ENCODE measurements around the gene FSCN2.

Gene FSCN2

DNA sequence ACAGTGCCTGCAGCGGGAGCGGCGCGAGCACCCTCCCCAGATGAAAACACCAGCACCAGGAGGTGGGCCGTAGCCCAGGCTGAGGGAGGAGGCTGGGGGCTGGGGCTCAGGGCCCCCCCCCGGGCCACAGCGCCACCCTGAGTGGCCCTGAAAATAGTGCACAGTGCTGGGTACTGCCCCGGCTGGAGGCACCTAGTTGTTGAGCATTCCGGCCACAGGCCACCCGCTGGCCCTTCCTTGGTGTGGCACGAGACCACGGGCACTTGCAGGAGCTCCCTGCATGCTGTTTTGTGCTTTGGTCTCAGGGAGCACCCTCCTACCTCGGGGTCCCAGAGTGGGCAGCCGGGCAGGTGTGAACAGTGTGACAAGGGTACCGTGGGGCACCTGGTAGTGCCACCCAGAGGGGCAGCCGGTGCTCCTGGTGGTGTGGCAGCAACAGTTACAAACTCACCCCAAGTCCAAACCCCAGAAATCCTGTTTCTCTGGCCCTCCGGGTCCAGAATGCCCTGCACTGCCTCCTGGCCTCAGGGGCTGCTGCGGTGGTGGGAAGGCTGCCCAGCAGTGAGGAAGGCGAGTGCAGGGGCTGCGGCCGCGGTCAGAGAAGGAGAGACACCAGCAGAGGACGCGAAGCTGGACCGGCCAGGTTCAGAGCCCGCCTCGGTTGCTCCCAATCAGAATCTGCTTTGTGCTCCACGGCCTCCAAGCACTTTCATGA, 11.9 kb downstream of the FSCN2 start:
- no peak for TF ChIP-seq CTCF (IDR thresholded peaks at IDR 0.05; ENCODE audit: low read depth, low read length, missing control alignments)

GRCh38 chr17:81540676-81541027, 12.5 kb downstream of the FSCN2 start:
- no peak for TF ChIP-seq CTCF (IDR thresholded peaks at IDR 0.05; ENCODE audit: low read depth, low read length, missing control alignments)
- H3K36me3 ChIP-seq (replicated peaks): peaks cover 35% of the 10 kb centered on the region

More for the DNA sequence above, 11.9 kb downstream of the FSCN2 start:
- Histone ChIP-seq H3K27ac (no peak overlapping the region), H3K36me3 (replicated peaks) (peaks cover 30% of the 10 kb centered on the region), H3K4me3 (ENCODE audit: low read depth, low read length) (no peak overlapping the region), H3K27me3 (replicated peaks) (peaks cover 6% of the 10 kb centered on the region)
- in situ Hi-C loops (cut with HindIII; ENCODE audit: low pct_ligation_motif_present, low sequenced_read_pairs): no loop called here
- DNase-seq: no peak

DNA sequence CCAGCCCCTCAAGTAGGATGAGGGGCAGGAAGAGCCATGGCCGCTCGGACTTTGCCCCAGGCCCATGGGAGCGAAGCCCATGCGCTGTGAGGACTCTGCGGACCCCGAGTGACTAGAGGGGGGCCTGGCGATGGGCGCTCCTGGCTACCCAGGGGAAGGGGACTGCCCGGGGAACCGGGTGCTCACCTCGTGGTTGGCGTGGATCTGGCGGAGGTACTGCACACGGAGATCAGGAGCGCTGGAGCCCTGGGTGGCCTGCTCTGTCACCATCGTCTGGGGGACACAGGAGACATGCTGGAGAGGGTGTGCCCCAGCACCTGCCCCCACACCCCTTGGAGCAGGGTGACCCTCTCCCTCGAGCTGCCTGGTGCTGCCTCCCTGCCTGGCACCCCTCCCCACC, 12.9 kb downstream of the FSCN2 start:
- no peak for TF ChIP-seq CTCF (IDR thresholded peaks at IDR 0.05; ENCODE audit: low read depth, low read length, missing control alignments)
- Histone ChIP-seq H3K36me3 (replicated peaks) (peaks cover 40% of the 10 kb centered on the region), H3K4me3 (ENCODE audit: low read depth, low read length) (no peak overlapping the region), H3K27me3 (replicated peaks) (peaks cover 3% of the 10 kb centered on the region), H3K27ac (no peak overlapping the region)
- in situ Hi-C loops (cut with HindIII; ENCODE audit: low pct_ligation_motif_present, low sequenced_read_pairs): no loop called here
- no peak for DNase-seq

More at GRCh38 chr17:81540676-81541027, 12.5 kb downstream of the FSCN2 start:
- H3K27ac ChIP-seq: no peak overlapping the region
- peaks cover 6% of the 10 kb centered on the region for H3K27me3 ChIP-seq (replicated peaks)
- DNase-seq: no peak
- H3K4me3 ChIP-seq (ENCODE audit: low read depth, low read length): no peak overlapping the region
- in situ Hi-C loops (cut with HindIII; ENCODE audit: low pct_ligation_motif_present, low sequenced_read_pairs): no loop called here

DNA sequence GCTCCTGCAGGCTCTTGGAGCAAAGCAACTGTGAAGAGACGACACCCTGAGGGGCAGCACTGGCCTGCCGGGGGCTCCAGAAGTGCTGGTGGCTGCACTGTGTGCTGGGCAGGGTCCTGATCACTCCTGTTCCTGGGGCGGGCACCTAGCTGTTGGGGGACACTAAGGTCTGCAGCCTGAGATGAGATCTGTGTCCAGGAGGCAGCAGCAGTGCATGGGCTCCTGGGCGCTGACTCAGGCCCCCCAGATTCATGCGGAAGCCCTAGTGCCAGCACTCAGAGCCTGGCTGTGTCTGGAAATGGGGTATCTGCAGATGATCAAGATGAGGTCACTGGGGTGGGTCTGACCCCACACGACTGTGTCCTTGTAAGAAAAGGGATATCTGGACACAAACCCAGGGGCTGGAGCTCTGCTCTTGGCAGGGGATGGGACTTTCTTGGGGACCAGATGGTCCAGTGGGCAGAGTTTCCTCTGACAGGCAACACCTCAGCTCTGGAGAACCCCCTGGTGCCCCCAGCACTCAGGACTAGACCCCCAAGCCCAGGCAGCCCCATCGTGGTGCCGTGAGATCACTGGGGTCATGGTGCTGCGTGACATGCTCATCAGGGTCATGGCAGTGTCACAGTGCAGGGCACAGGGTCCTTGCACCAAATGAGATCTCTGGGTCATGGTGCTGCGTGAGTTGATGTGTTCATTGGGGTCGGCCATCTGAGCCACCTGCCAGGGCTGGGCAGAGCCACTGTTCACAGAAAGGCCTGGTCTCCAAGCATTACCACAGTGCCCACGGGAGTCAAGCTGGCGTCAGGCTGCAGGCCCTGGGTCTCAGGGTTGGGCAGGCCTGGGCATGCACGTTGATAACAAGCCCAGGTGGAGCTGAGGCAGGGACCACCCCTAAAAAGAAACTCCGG, 14.5 kb downstream of the FSCN2 start:
- TF ChIP-seq CTCF (IDR thresholded peaks at IDR 0.05; ENCODE audit: low read depth, low read length, missing control alignments): no peak
- peaks cover 54% of the 10 kb centered on the region for H3K36me3 ChIP-seq (replicated peaks)

GRCh38 chr17:81543339-81543675, 15.1 kb downstream of the FSCN2 start:
- TF ChIP-seq CTCF (IDR thresholded peaks at IDR 0.05; ENCODE audit: low read depth, low read length, missing control alignments): no peak
- H3K27me3 ChIP-seq (replicated peaks): no peaks in the 10 kb centered on the region
- DNase-seq: no peak
- no peak overlapping the region for H3K27ac ChIP-seq
- peaks cover 59% of the 10 kb centered on the region for H3K36me3 ChIP-seq (replicated peaks)
- in situ Hi-C loops (cut with HindIII; ENCODE audit: low pct_ligation_motif_present, low sequenced_read_pairs): no loop called here
- no peak overlapping the region for H3K4me3 ChIP-seq (ENCODE audit: low read depth, low read length)

More for the DNA sequence above, 14.5 kb downstream of the FSCN2 start:
- Histone ChIP-seq H3K4me3 (ENCODE audit: low read depth, low read length) (no peak overlapping the region), H3K27ac (no peak overlapping the region), H3K27me3 (replicated peaks) (no peaks in the 10 kb centered on the region)
- DNase-seq: no peak
- in situ Hi-C loops (cut with HindIII; ENCODE audit: low pct_ligation_motif_present, low sequenced_read_pairs): no loop called here
